Kidney epithelial cell (primary cell): ENCODE measurements around the gene OR2V2. TPM values are rescaled to one million over a fixed set of nuclear protein-coding genes. Genes with fewer than 3 reads are reported as not detected.
A peak's percentile ranks its signal among the peaks of the same experiment; 100 is the strongest.
"Not testable (repeated sequence)": the region's sequence is repeated elsewhere in the genome, so short reads cannot be mapped to it uniquely, and the experiment has no call there.

Experiments used
- DNase-seq: peaks from one replicate; pipeline ENCODE4 v3.0.0-alpha.2; 2010; ENCODE audit warnings: low read depth
- H3K27me3 ChIP-seq: 2 replicates; pipeline ENCODE4 v1.6.0; 2011; ENCODE audit warnings: low read length; ENCODE audit not compliant: control insufficient read depth, insufficient read depth
- H3K36me3 ChIP-seq: 2 replicates; pipeline ENCODE4 v1.5.1; 2011; ENCODE audit warnings: low read length; ENCODE audit not compliant: control insufficient read depth, insufficient read depth
- H3K4me3 ChIP-seq: 2 replicates; pipeline ENCODE4 v1.5.1; 2011; ENCODE audit warnings: low read depth, mild to moderate bottlenecking, control low read depth, low read length
- CTCF ChIP-seq: IDR thresholded peaks from 2 replicates; pipeline ENCODE4 v1.5.1; 2011; ENCODE audit warnings: mild to moderate bottlenecking, moderate library complexity, low read length, control low read depth, inconsistent platforms; ENCODE audit not compliant: insufficient read depth, poor library complexity, severe bottlenecking
- total RNA-seq: library from RNA; depleted of rRNA; stranded (reverse); fragments of >200 nt; gene quantifications from 2 replicates; pipeline ENCODE4 v1.2.3, GENCODE V29; 2015

Gene OR2V2
- total RNA-seq, 1 donor from 2014 or later = not detected

GRCh38 chr5:181170996-181171395 is 23.6 kb downstream of the OR2V2 start:
- no peak overlapping the region for H3K4me3 ChIP-seq
- no peaks in the 10 kb centered on the region for H3K36me3 ChIP-seq
- DNase-seq = peak; percentile 69
- no peak for TF ChIP-seq CTCF
- H3K27me3 ChIP-seq = peaks cover 2% of the 10 kb centered on the region

- TF ChIP-seq CTCF = no peak
- Histone ChIP-seq H3K27me3 (peaks cover 2% of the 10 kb centered on the region), H3K4me3 (no peak overlapping the region), H3K36me3 (no peaks in the 10 kb centered on the region)
- no peak for DNase-seq
Observed at GRCh38 chr5:181171782-181172181, 24.4 kb downstream of the OR2V2 start.

- Histone ChIP-seq H3K36me3 (no peaks in the 10 kb centered on the region), H3K27me3 (peaks cover 2% of the 10 kb centered on the region), H3K4me3 (peak overlapping the region; percentile 21)
- no peak for DNase-seq
- no peak for TF ChIP-seq CTCF
Observed at GRCh38 chr5:181173027-181173419, 25.6 kb downstream of the OR2V2 start.

- H3K4me3 ChIP-seq = peak overlapping the region; percentile 21
- no peaks in the 10 kb centered on the region for H3K36me3 ChIP-seq
- no peak for TF ChIP-seq CTCF
- no peaks in the 10 kb centered on the region for H3K27me3 ChIP-seq
- no peak for DNase-seq
Observed at GRCh38 chr5:181173420-181174342, 26.3 kb downstream of the OR2V2 start.

- TF ChIP-seq CTCF = no peak
- DNase-seq = no peak
- Histone ChIP-seq H3K27me3 (no peaks in the 10 kb centered on the region), H3K36me3 (no peaks in the 10 kb centered on the region), H3K4me3 (no peak overlapping the region)
Observed at GRCh38 chr5:181176254-181176952, 29.0 kb downstream of the OR2V2 start.

- H3K36me3 ChIP-seq, H3K27me3 ChIP-seq, DNase-seq, H3K4me3 ChIP-seq: not testable (repeated sequence)
Observed at GRCh38 chr5:181177559-181177958, 30.2 kb downstream of the OR2V2 start.
